CD14-positive monocyte (primary cell): ENCODE results near the gene TCN2. TPM values are rescaled to one million over a fixed set of nuclear protein-coding genes. Genes with fewer than 3 reads are reported as not detected.

Experiments used
- DNase-seq, 3 donors: peaks; one replicate each; pipeline ENCODE4 v3.0.0-alpha.2; 2011 to 2022
- H2AFZ ChIP-seq: 2 replicates; pipeline ENCODE4 v1.6.0; 2012; ENCODE audit warnings: mild to moderate bottlenecking, low read depth, low read length, inconsistent platforms; ENCODE audit not compliant: insufficient read depth, poor library complexity, severe bottlenecking
- H3K27ac ChIP-seq, 2 donors: 1 replicate in 1 of 2; 2 replicates in 1 of 2; pipeline ENCODE4 v1.5.1; 2012 to 2013; ENCODE audit warnings: low read length in 2 of 2, control low read depth in 1 of 2, inconsistent platforms in 1 of 2, low read depth in 1 of 2, mild to moderate bottlenecking in 1 of 2
- H3K27me3 ChIP-seq, 2 donors: one replicate each; pipeline versions ENCODE4 v1.6.0 to v1.6.1; 2011 to 2013; ENCODE audit warnings: low read length in 2 of 2; ENCODE audit not compliant: control insufficient read depth in 2 of 2, insufficient read depth in 2 of 2
- H3K36me3 ChIP-seq, 2 donors: replicated peaks in 1 of 2; 1 replicate in 1 of 2; 2 replicates in 1 of 2; pipeline versions ENCODE4 v1.5.1 to v1.6.1; 2012 to 2013; ENCODE audit warnings: low read length in 2 of 2, control low read depth in 1 of 2, inconsistent platforms in 1 of 2, mild to moderate bottlenecking in 1 of 2; ENCODE audit not compliant: insufficient read depth in 2 of 2, control insufficient read depth in 1 of 2
- H3K4me1 ChIP-seq, 2 donors: 1 replicate in 1 of 2; 2 replicates in 1 of 2; pipeline versions ENCODE4 v1.5.1 to v1.6.1; 2012 to 2013; ENCODE audit warnings: low read length in 2 of 2, control low read depth in 1 of 2, inconsistent platforms in 1 of 2, mild to moderate bottlenecking in 1 of 2, moderate library complexity in 1 of 2; ENCODE audit not compliant: insufficient read depth in 2 of 2, control insufficient read depth in 1 of 2
- H3K4me2 ChIP-seq: replicated peaks from 2 replicates; pipeline ENCODE3; 2012; ENCODE audit warnings: low read length, moderate library complexity, mild to moderate bottlenecking; ENCODE audit not compliant: poor library complexity, severe bottlenecking; ENCODE audit errors: extremely low read depth
- H3K4me3 ChIP-seq, 3 experiments: fragments of 200-600 bp in 1 of 3; sonication (generic) in 1 of 3; replicated peaks in 1 of 3; 1 replicate in 2 of 3; 2 replicates in 1 of 3; pipeline ENCODE4 v1.5.1; 2011 to 2013; ENCODE audit warnings: low read length in 3 of 3, mild to moderate bottlenecking in 3 of 3, control low read depth in 2 of 3, low read depth in 2 of 3, inconsistent platforms in 1 of 3, moderate library complexity in 1 of 3
- H3K79me2 ChIP-seq: 2 replicates; pipeline ENCODE4 v1.6.0; 2012; ENCODE audit warnings: mild to moderate bottlenecking, control low read depth, inconsistent platforms, low read length, moderate library complexity; ENCODE audit not compliant: insufficient read depth
- H3K9ac ChIP-seq: 2 replicates; pipeline ENCODE4 v1.6.0; 2017; ENCODE audit warnings: low read length, mild to moderate bottlenecking; ENCODE audit not compliant: insufficient read depth, poor library complexity, severe bottlenecking
- H3K9me3 ChIP-seq, 2 donors: replicated peaks in 1 of 2; 1 replicate in 1 of 2; 2 replicates in 1 of 2; pipeline versions ENCODE4 v1.5.1 to v1.6.1; 2012 to 2013; ENCODE audit warnings: low read length in 2 of 2, control low read depth in 1 of 2; ENCODE audit not compliant: control insufficient read depth in 1 of 2, insufficient read depth in 1 of 2
- H4K20me1 ChIP-seq: 2 replicates; pipeline ENCODE4 v1.6.0; 2012; ENCODE audit warnings: mild to moderate bottlenecking, low read length, control low read depth, moderate library complexity; ENCODE audit not compliant: insufficient read depth
- H3K27ac Mint-ChIP-seq, 7 donors: one replicate each; pipeline ENCODE4 v1.8.0; 2020; ENCODE audit warnings: mild to moderate bottlenecking in 7 of 7, mixed read lengths in 7 of 7, moderate library complexity in 6 of 7, inconsistent platforms in 2 of 7
- H3K27me3 Mint-ChIP-seq, 3 donors: one replicate each; pipeline ENCODE4 v1.8.0; 2021 to 2022; ENCODE audit warnings: low read depth in 3 of 3, mild to moderate bottlenecking in 3 of 3, mixed read lengths in 3 of 3, moderate library complexity in 3 of 3, inconsistent platforms in 1 of 3
- H3K36me3 Mint-ChIP-seq, 2 donors: one replicate each; pipeline ENCODE4 v1.8.0; 2020; ENCODE audit warnings: mixed read lengths in 2 of 2, inconsistent platforms in 1 of 2, mild to moderate bottlenecking in 1 of 2
- H3K4me1 Mint-ChIP-seq: one replicate; pipeline ENCODE4 v1.8.0; 2020; ENCODE audit warnings: mild to moderate bottlenecking, mixed read lengths
- H3K4me3 Mint-ChIP-seq, 2 donors: one replicate each; pipeline ENCODE4 v1.8.0; 2020; ENCODE audit warnings: mild to moderate bottlenecking in 2 of 2, mixed read lengths in 2 of 2, moderate library complexity in 1 of 2
- H3K9me3 Mint-ChIP-seq, 7 donors: one replicate each; pipeline ENCODE4 v1.8.0; 2020 to 2022; ENCODE audit warnings: mixed read lengths in 7 of 7, mild to moderate bottlenecking in 6 of 7, moderate library complexity in 6 of 7, inconsistent platforms in 2 of 7
- WGBS: methylation state at CpG from one replicate; pipeline ENCODE4 v1.1.5; 2013; ENCODE audit warnings: missing lambda C conversion rate; ENCODE audit not compliant: insufficient coverage; 5-methylcytosine and 5-hydroxymethylcytosine counted together
- intact Hi-C, 2 donors: fragments of 100-400 bp; cut with micrococcal nuclease; formaldehyde crosslinking; loops; one replicate each; pipeline versions ENCODE4 v1.15.0 to v1.15.1; 2023
- polyA plus RNA-seq, 3 donors: library from polyadenylated mRNA; depleted of rRNA in 1 of 3; unstranded in 2 of 3; stranded (reverse) in 1 of 3; fragments of 300-500 nt in 2 of 3; fragments of >200 nt in 1 of 3; fragmentation: Illumina TruSeq in 2 of 3; gene quantifications; 1 replicate in 2 of 3; 2 replicates in 1 of 3; pipeline ENCODE4 v1.2.3, GENCODE V29; 2012 to 2021
- TF ChIP-seq, protein P1 (sequence below): fragments of 200-600 bp; IDR thresholded peaks from one replicate; pipeline ENCODE4 v1.8.0; 2022; ENCODE audit warnings: antibody characterized with exemption, mild to moderate bottlenecking

TCN2 gene
- polyA plus RNA-seq, 3 donors, result 27.1 to 51.7 (median 45.0) TPM

GRCh38 chr22:30584441-30584840 is 22.5 kb upstream of the TCN2 start:
- Mint-ChIP-seq H3K36me3 (peaks cover 90 to 100% of the 10 kb centered on the region in 2 donors), H3K4me1 (no peaks in the 10 kb centered on the region), H3K9me3 (no peaks in the 10 kb centered on the region), H3K27ac (peak overlapping the region in 1 of 7 donors; percentile 68), H3K27me3 (no peaks in the 10 kb centered on the region), H3K4me3 (no peak overlapping the region)
- peaks cover 3% of the 10 kb centered on the region for H4K20me1 ChIP-seq
- TF ChIP-seq, protein P1, sequence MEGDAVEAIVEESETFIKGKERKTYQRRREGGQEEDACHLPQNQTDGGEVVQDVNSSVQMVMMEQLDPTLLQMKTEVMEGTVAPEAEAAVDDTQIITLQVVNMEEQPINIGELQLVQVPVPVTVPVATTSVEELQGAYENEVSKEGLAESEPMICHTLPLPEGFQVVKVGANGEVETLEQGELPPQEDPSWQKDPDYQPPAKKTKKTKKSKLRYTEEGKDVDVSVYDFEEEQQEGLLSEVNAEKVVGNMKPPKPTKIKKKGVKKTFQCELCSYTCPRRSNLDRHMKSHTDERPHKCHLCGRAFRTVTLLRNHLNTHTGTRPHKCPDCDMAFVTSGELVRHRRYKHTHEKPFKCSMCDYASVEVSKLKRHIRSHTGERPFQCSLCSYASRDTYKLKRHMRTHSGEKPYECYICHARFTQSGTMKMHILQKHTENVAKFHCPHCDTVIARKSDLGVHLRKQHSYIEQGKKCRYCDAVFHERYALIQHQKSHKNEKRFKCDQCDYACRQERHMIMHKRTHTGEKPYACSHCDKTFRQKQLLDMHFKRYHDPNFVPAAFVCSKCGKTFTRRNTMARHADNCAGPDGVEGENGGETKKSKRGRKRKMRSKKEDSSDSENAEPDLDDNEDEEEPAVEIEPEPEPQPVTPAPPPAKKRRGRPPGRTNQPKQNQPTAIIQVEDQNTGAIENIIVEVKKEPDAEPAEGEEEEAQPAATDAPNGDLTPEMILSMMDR, result no peak
- no peak overlapping the region for H3K27ac ChIP-seq
- H2AFZ ChIP-seq, result no peak overlapping the region
- H3K36me3 ChIP-seq, result peaks cover 98 to 100% of the 10 kb centered on the region in 2 donors
- WGBS, result 94% methylated on average over 15 of the region's 15 CpGs
- peaks cover 5% of the 10 kb centered on the region for H3K79me2 ChIP-seq
- H3K4me1 ChIP-seq, result no peaks in the 10 kb centered on the region
- H3K4me2 ChIP-seq, result no peak overlapping the region
- no peaks in the 10 kb centered on the region for H3K9me3 ChIP-seq
- H3K4me3 ChIP-seq, result no peak overlapping the region
- intact Hi-C loops, result no loop called here
- H3K9ac ChIP-seq, result no peak overlapping the region
- DNase-seq, result no peak
- H3K27me3 ChIP-seq, result no peaks in the 10 kb centered on the region

DNA sequence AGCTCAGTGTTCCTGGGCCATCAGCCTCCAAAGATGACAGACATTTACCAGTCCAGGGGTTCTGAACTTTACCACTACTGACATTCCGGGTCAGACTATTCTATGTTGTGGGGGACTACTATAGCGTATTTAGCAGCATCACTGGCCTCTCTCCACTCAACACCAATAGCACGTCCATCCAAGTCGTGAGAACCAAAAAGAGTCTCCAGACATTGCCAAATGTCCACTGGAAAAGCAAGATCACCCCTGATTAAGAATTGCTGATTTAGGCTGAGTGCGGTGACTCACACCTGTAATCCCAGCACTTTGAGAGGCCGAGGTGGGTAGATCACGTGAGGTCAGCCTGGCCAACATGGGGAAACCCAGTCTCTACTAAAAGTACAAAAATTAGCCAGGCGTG is 20.6 kb upstream of the TCN2 start:
- WGBS, result 97% methylated on average over 5 of the region's 8 CpGs
- H3K9me3 ChIP-seq, result no peaks in the 10 kb centered on the region
- H3K79me2 ChIP-seq, result peaks cover 25% of the 10 kb centered on the region
- no peak overlapping the region for H2AFZ ChIP-seq
- TF ChIP-seq, protein P1, result no peak
- Mint-ChIP-seq H3K4me3 (no peak overlapping the region), H3K36me3 (peaks cover 71 to 84% of the 10 kb centered on the region in 2 donors), H3K9me3 (no peaks in the 10 kb centered on the region), H3K27ac (peak overlapping the region in 5 of 7 donors; percentile 11 to 81 (median 26)), H3K27me3 (no peaks in the 10 kb centered on the region), H3K4me1 (peaks cover 5% of the 10 kb centered on the region)
- no peak for DNase-seq
- no peak overlapping the region for H3K27ac ChIP-seq
- peaks cover 5% of the 10 kb centered on the region for H4K20me1 ChIP-seq
- H3K4me1 ChIP-seq, result peaks cover 7 to 12% of the 10 kb centered on the region in 2 donors
- intact Hi-C loops, result no loop called here
- H3K4me3 ChIP-seq, result no peak overlapping the region
- peaks cover 79 to 83% of the 10 kb centered on the region in 2 donors for H3K36me3 ChIP-seq
- H3K27me3 ChIP-seq, result no peaks in the 10 kb centered on the region
- no peak overlapping the region for H3K4me2 ChIP-seq
- no peak overlapping the region for H3K9ac ChIP-seq
